ENCODE results near the gene SCIN.

- no peak for TF ChIP-seq POLR2AphosphoS5 (IDR thresholded peaks at IDR 0.05)
- no peak for TF ChIP-seq CTCF (IDR thresholded peaks at IDR 0.05; ENCODE audit: poor library complexity, severe bottlenecking)
- TF ChIP-seq TAF1 (IDR thresholded peaks at IDR 0.05; ENCODE audit: low read depth), result no peak
- TF ChIP-seq EP300 (conservative IDR thresholded peaks at IDR 0.05; ENCODE audit: poor library complexity, severe bottlenecking), result no peak
- TF ChIP-seq MXI1 (conservative IDR thresholded peaks at IDR 0.05; ENCODE audit: poor library complexity, severe bottlenecking), result no peak
- no peak for TF ChIP-seq EZH2 (IDR thresholded peaks at IDR 0.05; ENCODE audit: borderline replicate concordance, insufficient read depth, low read length, poor library complexity, severe bottlenecking)
- no peak for TF ChIP-seq SMC3 (conservative IDR thresholded peaks at IDR 0.05; ENCODE audit: poor library complexity)
- no peak for TF ChIP-seq REST (IDR thresholded peaks at IDR 0.05; ENCODE audit: borderline replicate concordance)
- TF ChIP-seq RAD21 (conservative IDR thresholded peaks at IDR 0.05), result no peak
Observed at GRCh38 chr7:12586271-12586670, 15.8 kb downstream of the SCIN start.

All from neural cell (in vitro differentiated cells).